Measurements from ENCODE around the gene UCKL1. TPM values are rescaled to one million over a fixed set of nuclear protein-coding genes. Genes with fewer than 3 reads are reported as not detected.

The UCKL1 gene
- total and polyA plus RNA-seq, 2 donors = 21.2 to 51.8 TPM

- Histone ChIP-seq H3K4me3 (ENCODE audit: low read length in 2 of 2) (no peak overlapping the region), H3K4me1 (ENCODE audit: control insufficient read depth in 2 of 2, insufficient read depth in 2 of 2, low read length in 2 of 2) (peaks cover 17 to 32% of the 10 kb centered on the region in 2 donors), H3K27me3 (ENCODE audit: control insufficient read depth in 2 of 2, insufficient read depth in 1 of 2, low read length in 1 of 2) (no peaks in the 10 kb centered on the region), H3K27ac (ENCODE audit: low read depth in 1 of 2, low read length in 1 of 2) (peak overlapping the region in 1 of 2 donors; percentile 12), H3K36me3 (ENCODE audit: control insufficient read depth in 2 of 2, insufficient read depth in 2 of 2, low read length in 1 of 2) (peaks cover 36 to 44% of the 10 kb centered on the region in 2 donors), H3K9me3 (ENCODE audit: control insufficient read depth in 2 of 2, insufficient read depth in 1 of 2, low read length in 1 of 2) (peaks cover 0 to 6% of the 10 kb centered on the region in 2 donors)
- WGBS = 38% methylated on average over 27 of the region's 27 CpGs
- DNase-seq (ENCODE audit: low read depth in 6 of 9, low spot score in 9 of 9) = peak in 1 of 9 donors; percentile 50
These were observed 8.4 kb downstream of the UCKL1 start for GRCh38 chr20:63947638-63948456.

DNA sequence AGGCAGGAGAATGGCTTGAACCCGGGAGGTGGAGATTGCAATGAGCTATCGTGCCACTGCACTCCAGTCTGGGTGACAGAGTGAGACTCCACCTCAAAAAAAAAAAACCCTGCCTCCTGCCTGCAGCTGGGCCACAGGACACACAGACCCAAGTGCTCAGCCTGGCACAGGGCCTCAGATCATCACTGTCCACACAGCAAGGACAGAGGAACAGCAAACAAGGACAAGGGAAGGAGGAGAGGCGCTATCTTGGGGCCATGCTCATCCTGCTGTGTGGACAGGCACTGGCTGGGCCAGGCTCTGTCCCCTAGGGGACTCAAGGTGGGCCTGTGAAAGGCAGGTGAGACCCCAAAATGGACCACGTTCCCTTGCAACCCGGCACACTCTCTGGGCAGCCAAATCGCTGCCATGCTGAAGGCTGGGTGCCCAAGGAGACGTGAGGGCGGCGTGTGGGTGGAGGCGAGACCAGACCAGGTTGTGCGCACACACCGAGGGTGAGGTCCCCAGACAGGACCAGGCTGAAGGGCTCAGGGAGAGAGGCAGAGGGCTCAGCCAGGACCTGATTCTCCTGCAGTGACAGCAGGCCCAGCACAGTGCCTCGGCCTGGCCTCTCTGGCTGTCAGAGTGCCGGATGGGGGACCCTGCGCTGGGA lies 9.1 kb downstream of the UCKL1 start:
- Histone ChIP-seq H3K9me3 (ENCODE audit: control insufficient read depth in 2 of 2, insufficient read depth in 1 of 2, low read length in 1 of 2) (peaks cover 0 to 6% of the 10 kb centered on the region in 2 donors), H3K36me3 (ENCODE audit: control insufficient read depth in 2 of 2, insufficient read depth in 2 of 2, low read length in 1 of 2) (peaks cover 35 to 41% of the 10 kb centered on the region in 2 donors), H3K27ac (ENCODE audit: low read depth in 1 of 2, low read length in 1 of 2) (peak overlapping the region in 1 of 2 donors; percentile 19), H3K4me3 (ENCODE audit: low read length in 2 of 2) (no peak overlapping the region), H3K4me1 (ENCODE audit: control insufficient read depth in 2 of 2, insufficient read depth in 2 of 2, low read length in 2 of 2) (peaks cover 21 to 36% of the 10 kb centered on the region in 2 donors), H3K27me3 (ENCODE audit: control insufficient read depth in 2 of 2, insufficient read depth in 1 of 2, low read length in 1 of 2) (no peaks in the 10 kb centered on the region)
- WGBS = 89% methylated on average over 15 of the region's 15 CpGs
- no peak for DNase-seq (ENCODE audit: low read depth in 6 of 9, low spot score in 9 of 9)

DNA sequence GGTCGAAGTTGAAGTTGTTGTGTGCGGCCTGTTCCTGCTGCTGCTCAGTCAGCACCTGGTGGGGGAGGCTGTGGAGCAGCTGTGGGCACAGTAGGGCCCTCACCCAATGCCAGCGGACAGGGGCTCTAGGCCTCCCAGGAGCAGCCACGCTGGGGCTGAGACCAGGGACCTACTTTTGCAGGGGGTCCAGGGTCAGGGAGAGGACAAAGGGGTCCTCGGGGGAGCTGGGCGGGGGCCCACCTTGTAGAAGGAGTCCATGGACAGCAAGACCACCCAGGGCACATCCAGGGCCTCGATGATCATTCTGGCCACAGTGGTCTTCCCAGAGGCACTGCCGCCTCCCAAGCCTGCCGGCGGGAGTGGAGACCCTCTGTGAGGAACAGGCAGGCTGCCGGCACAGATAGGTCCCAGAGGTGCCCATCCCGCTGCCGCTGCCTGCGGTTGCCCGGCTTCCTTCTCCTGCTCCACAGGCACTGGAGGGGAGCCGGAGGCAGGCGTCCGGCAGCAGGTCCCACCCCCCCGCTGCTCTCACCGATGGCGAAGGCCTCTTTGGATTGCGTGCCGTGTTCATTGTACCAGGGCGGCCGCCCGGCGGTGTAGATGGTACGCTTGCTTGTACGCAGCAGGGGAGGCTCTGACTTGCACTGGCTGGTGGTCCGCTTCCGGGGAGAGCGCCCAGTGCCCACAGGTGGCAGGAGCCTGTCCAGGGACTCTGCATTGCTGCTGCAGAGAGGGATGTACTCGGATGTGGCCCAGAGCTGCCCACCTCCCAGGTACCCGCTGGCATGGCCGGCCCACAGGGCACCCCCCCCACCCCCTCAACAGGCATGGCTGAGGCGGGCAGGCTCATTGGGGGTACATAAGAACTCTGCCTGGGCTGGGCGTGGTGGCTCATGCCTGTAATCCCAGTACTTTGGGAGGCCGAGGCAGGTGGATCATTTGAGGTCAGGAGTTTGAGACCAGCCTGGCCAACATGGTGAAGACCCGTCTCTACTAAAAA lies 10.0 kb downstream of the UCKL1 start:
- Histone ChIP-seq H3K9me3 (ENCODE audit: control insufficient read depth in 2 of 2, insufficient read depth in 1 of 2, low read length in 1 of 2) (peaks cover 0 to 11% of the 10 kb centered on the region in 2 donors), H3K4me3 (ENCODE audit: low read length in 2 of 2) (no peak overlapping the region), H3K27me3 (ENCODE audit: control insufficient read depth in 2 of 2, insufficient read depth in 1 of 2, low read length in 1 of 2) (no peaks in the 10 kb centered on the region), H3K27ac (ENCODE audit: low read depth in 1 of 2, low read length in 1 of 2) (no peak overlapping the region), H3K4me1 (ENCODE audit: control insufficient read depth in 2 of 2, insufficient read depth in 2 of 2, low read length in 2 of 2) (peaks cover 21 to 43% of the 10 kb centered on the region in 2 donors), H3K36me3 (ENCODE audit: control insufficient read depth in 2 of 2, insufficient read depth in 2 of 2, low read length in 1 of 2) (peaks cover 34 to 37% of the 10 kb centered on the region in 2 donors)
- WGBS = 98% methylated on average over 39 of the region's 39 CpGs
- no peak for DNase-seq (ENCODE audit: low read depth in 6 of 9, low spot score in 9 of 9)

- Histone ChIP-seq H3K27me3 (ENCODE audit: control insufficient read depth in 2 of 2, insufficient read depth in 1 of 2, low read length in 1 of 2) (no peaks in the 10 kb centered on the region), H3K9me3 (ENCODE audit: control insufficient read depth in 2 of 2, insufficient read depth in 1 of 2, low read length in 1 of 2) (peaks cover 0 to 15% of the 10 kb centered on the region in 2 donors), H3K27ac (ENCODE audit: low read depth in 1 of 2, low read length in 1 of 2) (no peak overlapping the region), H3K4me3 (ENCODE audit: low read length in 2 of 2) (no peak overlapping the region), H3K36me3 (ENCODE audit: control insufficient read depth in 2 of 2, insufficient read depth in 2 of 2, low read length in 1 of 2) (peaks cover 43 to 48% of the 10 kb centered on the region in 2 donors), H3K4me1 (ENCODE audit: control insufficient read depth in 2 of 2, insufficient read depth in 2 of 2, low read length in 2 of 2) (peaks cover 21 to 41% of the 10 kb centered on the region in 2 donors)
- no peak for DNase-seq (ENCODE audit: low read depth in 6 of 9, low spot score in 9 of 9)
- WGBS = 97% methylated on average over 17 of the region's 17 CpGs
These were observed 11.1 kb downstream of the UCKL1 start for GRCh38 chr20:63945031-63945658.

DNA sequence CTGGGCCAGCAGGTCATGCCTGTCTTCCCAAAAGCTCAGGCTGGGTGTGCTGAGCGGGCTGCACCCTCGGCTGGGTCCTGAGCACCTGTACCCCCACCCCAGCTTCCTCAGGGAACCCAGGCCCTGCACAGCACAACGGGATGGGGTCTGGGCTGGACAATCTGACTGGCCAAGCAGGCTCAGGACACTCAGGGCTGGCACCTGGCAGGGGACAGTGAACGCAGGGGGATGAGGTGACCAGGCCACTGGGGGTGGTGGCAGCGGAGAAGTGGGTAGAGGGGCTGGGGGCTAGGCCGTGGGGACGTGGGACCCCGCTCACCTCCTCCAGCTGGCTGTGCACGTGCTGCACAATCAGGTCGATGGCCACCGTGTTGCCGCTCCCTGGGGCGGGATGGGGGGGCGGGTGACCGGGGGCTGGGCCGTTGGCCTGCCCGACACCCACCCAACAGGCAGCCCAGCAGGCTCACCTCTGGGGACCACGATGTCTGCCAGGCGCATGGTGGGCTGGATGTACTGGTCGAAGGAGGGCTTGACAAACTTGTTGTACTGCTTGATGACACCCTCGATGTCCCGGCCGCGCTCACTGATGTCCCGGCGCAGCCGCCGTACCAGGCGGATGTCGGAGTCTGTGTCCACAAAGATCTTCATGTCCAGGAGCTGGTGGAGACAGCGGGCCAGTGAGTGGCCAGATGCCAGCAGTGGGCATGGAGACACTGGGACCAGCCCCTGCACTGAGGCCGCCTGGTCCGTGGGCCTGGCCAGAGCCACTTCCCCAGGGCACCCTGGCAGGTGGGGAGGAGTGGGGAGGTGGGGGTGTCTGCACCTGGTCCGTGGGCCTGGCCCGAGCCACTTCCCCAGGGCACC lies 11.9 kb downstream of the UCKL1 start:
- Histone ChIP-seq H3K27ac (ENCODE audit: low read depth in 1 of 2, low read length in 1 of 2) (no peak overlapping the region), H3K4me1 (ENCODE audit: control insufficient read depth in 2 of 2, insufficient read depth in 2 of 2, low read length in 2 of 2) (peaks cover 16 to 33% of the 10 kb centered on the region in 2 donors), H3K4me3 (ENCODE audit: low read length in 2 of 2) (no peak overlapping the region), H3K27me3 (ENCODE audit: control insufficient read depth in 2 of 2, insufficient read depth in 1 of 2, low read length in 1 of 2) (no peaks in the 10 kb centered on the region), H3K9me3 (ENCODE audit: control insufficient read depth in 2 of 2, insufficient read depth in 1 of 2, low read length in 1 of 2) (peaks cover 0 to 15% of the 10 kb centered on the region in 2 donors), H3K36me3 (ENCODE audit: control insufficient read depth in 2 of 2, insufficient read depth in 2 of 2, low read length in 1 of 2) (peaks cover 48 to 54% of the 10 kb centered on the region in 2 donors)
- no peak for DNase-seq (ENCODE audit: low read depth in 6 of 9, low spot score in 9 of 9)
- 97% methylated on average over 35 of the region's 35 CpGs for WGBS

DNA sequence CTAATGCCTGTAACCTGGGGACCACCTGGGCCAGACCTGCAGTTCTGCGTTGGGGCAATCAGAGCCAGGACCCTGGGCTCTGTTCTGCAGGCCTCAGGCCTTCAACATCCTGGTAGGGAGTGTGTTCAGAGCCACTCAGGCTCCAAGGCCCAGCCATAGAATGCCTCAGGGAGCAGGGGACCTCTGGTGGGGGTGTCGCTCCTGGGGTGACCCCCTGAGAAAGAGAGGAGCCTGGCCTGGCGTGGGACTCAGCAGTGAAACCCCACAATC lies 12.5 kb downstream of the UCKL1 start:
- H3K4me1 ChIP-seq (ENCODE audit: control insufficient read depth in 2 of 2, insufficient read depth in 2 of 2, low read length in 2 of 2) = peaks cover 13 to 31% of the 10 kb centered on the region in 2 donors
- DNase-seq (ENCODE audit: low read depth in 6 of 9, low spot score in 9 of 9) = no peak
- H3K4me3 ChIP-seq (ENCODE audit: low read length in 2 of 2) = no peak overlapping the region
- no peak overlapping the region for H3K27ac ChIP-seq (ENCODE audit: low read depth in 1 of 2, low read length in 1 of 2)
- peaks cover 0 to 10% of the 10 kb centered on the region in 2 donors for H3K9me3 ChIP-seq (ENCODE audit: control insufficient read depth in 2 of 2, insufficient read depth in 1 of 2, low read length in 1 of 2)
- H3K36me3 ChIP-seq (ENCODE audit: control insufficient read depth in 2 of 2, insufficient read depth in 2 of 2, low read length in 1 of 2) = peaks cover 52 to 60% of the 10 kb centered on the region in 2 donors
- H3K27me3 ChIP-seq (ENCODE audit: control insufficient read depth in 2 of 2, insufficient read depth in 1 of 2, low read length in 1 of 2) = no peaks in the 10 kb centered on the region
- WGBS = 97% methylated on average over 3 of the region's 3 CpGs

DNA sequence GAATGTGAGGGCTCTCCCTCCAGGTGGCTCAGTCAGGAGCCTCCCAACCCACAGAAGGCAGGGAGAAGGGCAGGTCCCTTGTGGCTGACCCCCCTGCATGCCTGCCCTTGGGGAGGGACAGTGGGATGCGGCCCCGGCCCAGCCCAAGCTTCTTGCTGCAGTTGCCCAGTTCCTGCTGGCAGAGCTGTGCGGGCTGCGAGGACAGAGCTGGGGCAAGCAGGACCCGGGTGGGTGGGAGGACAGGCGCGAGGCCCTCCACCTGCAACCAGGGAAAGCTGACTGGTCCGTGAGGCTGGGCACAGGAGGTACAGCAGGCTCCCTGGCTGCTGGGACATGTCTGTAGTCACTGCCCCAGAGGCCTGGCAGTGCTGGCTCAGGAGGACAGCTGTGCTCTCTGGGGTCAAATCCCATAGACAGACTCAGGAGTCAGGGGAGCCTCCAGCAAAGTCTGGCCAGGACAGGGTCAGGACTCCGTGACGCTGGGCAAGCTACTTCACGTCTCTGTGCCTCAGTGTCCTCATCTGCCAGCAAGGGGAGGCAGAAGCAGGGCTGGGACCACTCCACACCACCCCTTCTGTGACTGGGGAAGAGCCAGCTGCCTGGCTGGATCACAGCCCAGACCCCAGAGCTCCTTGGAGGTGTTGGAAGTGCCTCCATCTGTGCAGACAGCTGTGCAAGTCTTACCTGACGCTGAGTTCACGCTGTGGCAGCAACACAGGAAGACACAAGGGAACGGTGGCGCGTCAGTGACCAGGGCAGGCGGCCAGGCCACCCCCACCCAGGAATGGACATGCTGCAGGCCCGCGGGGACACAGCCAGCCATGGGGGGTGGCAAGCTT lies 13.0 kb downstream of the UCKL1 start:
- Histone ChIP-seq H3K9me3 (ENCODE audit: control insufficient read depth in 2 of 2, insufficient read depth in 1 of 2, low read length in 1 of 2) (peaks cover 0 to 13% of the 10 kb centered on the region in 2 donors), H3K36me3 (ENCODE audit: control insufficient read depth in 2 of 2, insufficient read depth in 2 of 2, low read length in 1 of 2) (peaks cover 52 to 66% of the 10 kb centered on the region in 2 donors), H3K4me1 (ENCODE audit: control insufficient read depth in 2 of 2, insufficient read depth in 2 of 2, low read length in 2 of 2) (peaks cover 9 to 25% of the 10 kb centered on the region in 2 donors), H3K27me3 (ENCODE audit: control insufficient read depth in 2 of 2, insufficient read depth in 1 of 2, low read length in 1 of 2) (no peaks in the 10 kb centered on the region), H3K4me3 (ENCODE audit: low read length in 2 of 2) (no peak overlapping the region), H3K27ac (ENCODE audit: low read depth in 1 of 2, low read length in 1 of 2) (peak overlapping the region; percentile 60 to 82)
- no peak for DNase-seq (ENCODE audit: low read depth in 6 of 9, low spot score in 9 of 9)
- WGBS = 97% methylated on average over 19 of the region's 19 CpGs
